OCI-M1 (cell line): Measurements from ENCODE around the gene EMC8.

ENCODE experiments used
- DNase-seq: peaks from one replicate; lab custom pipeline; 2025; lab: John Stamatoyannopoulos, UW

EMC8 gene

DNA sequence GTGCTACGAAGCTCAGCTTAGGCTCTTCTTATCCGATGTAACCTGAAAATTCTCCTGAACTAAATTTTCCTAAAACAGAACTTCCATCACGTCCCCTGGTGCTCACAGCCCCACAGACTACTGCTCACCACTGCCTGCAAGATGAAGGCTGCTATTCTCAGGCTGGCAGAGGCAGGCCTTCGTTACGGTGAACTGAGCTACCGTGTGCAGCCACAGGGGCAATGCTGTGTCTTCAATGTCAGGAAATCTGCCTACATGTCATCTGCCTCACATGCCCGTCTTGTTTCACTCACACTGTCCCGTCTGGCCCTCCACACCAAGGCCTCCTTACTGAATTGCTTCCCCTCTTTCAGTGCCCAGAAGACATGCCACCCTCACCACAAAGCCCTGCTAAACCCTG, 15.9 kb downstream of the EMC8 start:
- no peak for DNase-seq

- no peak for DNase-seq
These were observed 16.9 kb downstream of the EMC8 start for GRCh38 chr16:85782451-85782850.

DNA sequence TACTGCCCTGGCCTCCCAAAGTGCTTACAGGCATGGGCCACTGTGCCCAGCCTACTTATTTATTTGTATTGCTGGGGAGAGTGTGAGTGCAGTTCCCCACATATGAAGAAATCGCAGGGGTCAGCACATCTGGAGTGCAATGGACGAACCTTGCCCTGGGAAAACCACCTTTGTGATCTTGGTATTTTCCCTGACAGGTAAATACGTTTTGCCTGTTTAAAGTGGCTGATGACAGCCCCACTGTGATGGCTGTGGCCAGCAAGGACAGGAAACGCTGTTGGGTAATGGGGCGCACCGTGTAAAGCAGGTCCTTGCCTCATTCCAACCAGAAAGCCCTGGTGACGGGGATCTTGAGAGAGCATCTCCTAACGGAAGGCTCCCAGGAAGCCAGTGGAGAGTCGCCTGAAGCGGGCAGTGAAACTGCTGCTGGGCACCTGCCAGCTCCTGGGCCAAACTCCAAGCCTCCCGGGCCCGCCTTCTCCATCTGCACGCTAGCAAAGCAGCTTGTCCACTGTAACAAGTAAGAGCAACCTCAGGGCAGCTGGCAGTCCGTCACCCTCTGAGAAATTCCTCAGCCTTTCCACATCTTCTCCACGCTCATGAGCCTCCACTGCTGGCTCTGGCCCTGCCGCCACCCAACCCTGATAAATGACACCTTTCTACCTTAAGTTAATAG, 17.5 kb downstream of the EMC8 start:
- no peak for DNase-seq

- no peak for DNase-seq
These were observed 18.2 kb downstream of the EMC8 start for GRCh38 chr16:85781156-85781555.

DNA sequence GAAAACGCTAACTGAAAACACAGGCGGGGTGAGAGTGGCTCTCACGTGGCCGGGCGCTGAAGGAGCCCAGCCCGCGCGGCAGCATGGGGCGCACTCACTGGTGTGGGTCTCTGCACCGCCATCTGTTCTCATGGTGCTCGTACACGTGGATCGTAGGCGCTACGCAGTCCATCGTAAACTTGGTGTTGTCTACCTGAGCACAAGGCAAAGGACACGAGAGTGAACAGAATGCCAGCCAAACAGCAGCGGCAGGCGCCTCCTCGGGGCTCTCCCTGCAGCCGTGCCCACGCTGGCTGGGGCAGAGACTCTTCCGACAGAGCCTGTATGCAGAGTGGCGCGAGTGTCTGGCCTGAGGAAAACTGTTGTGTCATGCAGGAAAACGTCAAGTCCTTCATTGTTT, 19.1 kb downstream of the EMC8 start:
- DNase-seq = no peak

GRCh38 chr16:85778873-85779272, 20.5 kb downstream of the EMC8 start:
- DNase-seq = no peak

GRCh38 chr16:85777583-85778310, 21.6 kb downstream of the EMC8 start:
- no peak for DNase-seq

- no peak for DNase-seq
These were observed 24.5 kb downstream of the EMC8 start for GRCh38 chr16:85774811-85775210.

- no peak for DNase-seq
These were observed 25.2 kb downstream of the EMC8 start for GRCh38 chr16:85774136-85774535.

GRCh38 chr16:85773044-85773443, 26.3 kb downstream of the EMC8 start:
- no peak for DNase-seq

GRCh38 chr16:85770741-85771140, 28.6 kb downstream of the EMC8 start:
- no peak for DNase-seq

GRCh38 chr16:85768199-85768598, 31.1 kb downstream of the EMC8 start:
- peak; percentile 4 for DNase-seq

- DNase-seq = peak; percentile 14
These were observed 31.8 kb downstream of the EMC8 start for GRCh38 chr16:85767531-85767930.

DNA sequence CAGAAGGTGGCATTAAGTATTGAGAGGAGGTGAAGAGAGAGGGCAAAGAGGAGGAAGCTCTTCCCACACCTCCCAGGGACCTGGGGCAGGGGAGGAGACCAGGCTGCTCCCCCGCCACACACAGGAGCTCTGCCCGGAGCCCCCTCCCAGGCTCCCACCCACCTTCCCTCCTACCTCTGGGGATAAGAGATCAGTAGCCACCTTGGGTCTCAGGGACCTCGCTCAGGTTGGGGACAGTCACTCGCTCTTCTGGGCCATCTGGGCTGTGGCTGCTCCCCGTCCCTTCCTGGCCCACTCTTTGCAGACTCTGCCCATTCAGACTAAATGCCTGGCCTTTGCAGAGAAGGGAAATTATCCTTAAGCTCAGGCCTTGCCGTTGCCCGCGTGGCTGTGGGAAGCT, 33.6 kb downstream of the EMC8 start:
- DNase-seq = no peak

DNA sequence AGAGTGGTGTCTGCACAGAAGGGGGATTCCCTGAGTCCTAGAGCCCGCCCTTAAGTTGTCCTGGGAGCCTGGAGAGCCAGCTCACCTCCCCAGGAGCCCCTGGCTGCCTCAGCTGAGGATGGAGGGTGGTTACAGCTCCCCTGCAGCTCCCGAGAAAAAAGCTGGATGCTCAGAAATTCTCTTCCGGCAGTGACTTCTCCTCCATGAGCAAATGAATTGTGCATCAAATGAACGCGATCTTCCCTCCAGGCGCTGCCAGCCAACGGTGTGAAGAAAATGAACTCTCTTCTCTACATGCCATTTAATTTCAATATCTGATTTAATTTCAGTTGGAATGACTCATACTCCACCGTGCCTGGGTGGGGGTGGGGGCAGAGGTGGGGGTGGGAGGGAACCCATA, 34.1 kb downstream of the EMC8 start:
- no peak for DNase-seq

GRCh38 chr16:85763616-85764015, 35.7 kb downstream of the EMC8 start:
- DNase-seq = no peak

DNA sequence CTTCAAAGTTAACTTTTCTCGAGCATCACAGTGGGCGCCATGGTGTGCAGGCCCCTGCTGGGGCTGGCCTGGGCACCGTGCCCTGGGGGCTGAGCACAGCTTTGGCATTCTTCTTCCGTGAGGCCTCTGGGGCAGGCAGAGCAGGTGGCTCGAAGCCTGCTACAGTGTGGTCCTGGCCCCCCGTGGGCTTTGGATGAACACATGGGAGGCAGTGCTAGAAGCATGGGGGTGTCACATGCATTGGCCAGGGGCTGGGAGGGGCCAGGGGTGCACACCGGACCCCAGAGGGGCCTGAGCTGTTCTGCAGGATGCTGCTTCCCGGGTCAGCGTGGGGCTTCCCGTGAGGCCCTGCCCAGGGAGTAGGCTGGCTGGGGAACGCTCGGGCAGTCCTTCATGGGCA, 36.4 kb downstream of the EMC8 start:
- no peak for DNase-seq

DNA sequence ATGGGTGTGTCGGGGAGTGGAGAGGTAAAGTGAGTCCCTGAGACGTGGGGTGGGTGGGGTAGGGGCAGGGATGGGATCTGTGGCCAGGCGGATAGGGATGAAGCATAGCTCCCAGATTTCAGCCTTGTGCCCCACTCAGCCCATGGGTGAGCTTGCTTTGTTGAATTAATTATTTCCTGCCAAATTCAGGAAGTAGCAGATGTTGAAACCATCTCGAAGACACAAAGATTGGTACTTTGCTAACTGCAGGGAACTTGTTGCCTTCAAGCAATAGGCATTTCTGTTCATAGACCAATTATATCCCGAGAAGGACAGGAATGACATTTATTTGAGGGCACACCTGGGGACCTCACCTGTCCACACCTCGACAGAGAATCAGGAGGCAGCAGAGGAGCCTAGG, 37.5 kb downstream of the EMC8 start:
- no peak for DNase-seq

GRCh38 chr16:85759631-85760419, 39.5 kb downstream of the EMC8 start:
- DNase-seq = peak; percentile 36

DNA sequence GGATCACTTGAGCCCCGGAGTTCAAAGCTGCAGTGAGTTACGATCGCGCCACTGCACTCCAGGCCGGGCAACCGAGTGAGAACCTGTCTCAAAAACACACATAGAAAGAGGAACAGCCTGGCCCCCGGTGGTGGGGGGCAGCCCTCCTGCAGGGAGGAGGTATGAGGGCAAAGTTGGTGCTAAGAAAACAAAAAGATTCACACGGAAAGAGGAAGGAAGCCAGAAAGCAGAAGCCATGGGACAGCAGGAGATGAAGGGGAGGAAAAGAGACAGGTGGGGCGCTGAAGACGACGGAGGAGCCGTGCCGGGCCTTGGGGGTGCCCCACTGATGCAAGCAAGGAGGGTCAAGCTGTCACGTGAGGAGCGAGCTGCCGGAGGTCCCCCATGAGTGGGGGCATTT, 40.2 kb downstream of the EMC8 start:
- peak; percentile 23 for DNase-seq

- no peak for DNase-seq
These were observed 42.0 kb downstream of the EMC8 start for GRCh38 chr16:85757341-85757822.

- DNase-seq = no peak
These were observed 43.2 kb downstream of the EMC8 start for GRCh38 chr16:85755929-85756768.
